ENCODE results near the gene IGSF22.
A peak's percentile ranks its signal among the peaks of the same experiment; 100 is the strongest.

Gene IGSF22

GRCh38 chr11:18745251-18745650 lies 19.3 kb upstream of the IGSF22 start:
- no peak for DNase-seq (ENCODE audit: low read depth in 4 of 4, low spot score in 1 of 4)

- DNase-seq (ENCODE audit: low read depth in 4 of 4, low spot score in 1 of 4), result no peak
Measured at GRCh38 chr11:18743900-18744514, 18.0 kb upstream of the IGSF22 start.

DNA sequence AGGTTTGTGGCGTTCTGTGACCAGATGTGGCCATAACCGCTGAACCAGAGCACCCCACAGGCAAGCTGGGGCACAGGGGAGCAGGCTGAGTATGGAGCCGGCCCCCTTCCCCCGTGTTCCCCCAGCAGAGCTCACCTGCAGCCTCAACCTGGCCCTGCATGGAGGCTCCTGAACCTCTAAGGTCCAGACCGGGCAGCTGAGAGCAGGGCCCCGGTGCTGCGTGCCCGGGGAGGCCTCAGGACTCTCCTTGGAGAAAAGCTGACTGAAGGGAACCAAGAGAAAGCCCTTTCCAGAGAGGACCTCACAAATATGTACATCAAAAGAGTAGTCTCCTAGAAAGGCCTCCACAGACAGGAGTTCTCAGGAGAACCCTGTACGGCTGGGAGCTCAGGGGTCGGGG lies 17.4 kb upstream of the IGSF22 start:
- DNase-seq (ENCODE audit: low read depth in 4 of 4, low spot score in 1 of 4), result no peak

DNA sequence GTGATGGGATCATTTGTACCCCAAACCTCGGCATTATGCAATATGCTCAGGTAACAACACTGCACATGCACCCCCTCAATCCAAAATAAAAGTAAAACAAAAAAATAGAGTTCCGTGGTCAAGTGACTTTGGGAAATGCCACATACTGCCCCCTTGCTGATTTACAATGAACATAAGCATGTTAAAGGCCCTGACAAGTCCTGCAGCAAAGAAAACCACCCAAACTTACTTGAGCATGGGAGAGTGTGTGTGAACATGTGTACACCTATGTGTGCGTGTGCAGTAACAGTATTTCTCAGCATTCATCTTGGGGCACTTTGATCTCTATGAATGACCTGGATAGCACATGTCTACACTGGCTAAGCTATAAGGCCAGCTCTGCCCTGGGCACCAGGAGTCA lies 15.8 kb upstream of the IGSF22 start:
- DNase-seq (ENCODE audit: low read depth in 4 of 4, low spot score in 1 of 4), result no peak

- DNase-seq (ENCODE audit: low read depth in 4 of 4, low spot score in 1 of 4), result no peak
Measured at GRCh38 chr11:18739685-18740084, 13.7 kb upstream of the IGSF22 start.

DNA sequence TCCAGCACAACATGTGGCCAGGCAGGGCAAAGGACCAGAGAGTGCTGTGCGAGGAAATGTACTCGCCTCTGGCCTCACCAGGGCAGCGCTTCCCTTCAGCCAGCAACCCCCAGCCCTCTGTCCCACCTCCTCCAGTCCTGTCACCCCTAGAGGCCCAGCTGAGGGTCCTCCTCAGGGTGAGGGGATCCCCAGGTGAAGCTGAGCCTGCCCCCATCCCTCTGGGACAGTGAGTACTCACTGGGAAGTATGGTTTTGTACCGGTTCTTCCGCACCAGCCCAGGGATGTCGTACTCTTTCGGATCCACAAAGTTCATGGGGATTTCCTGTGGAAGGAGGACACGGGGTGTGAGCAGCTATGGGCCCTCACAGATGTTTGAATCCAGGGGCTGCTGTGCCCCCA lies 11.7 kb upstream of the IGSF22 start:
- no peak for DNase-seq (ENCODE audit: low read depth in 4 of 4, low spot score in 1 of 4)

GRCh38 chr11:18736590-18737148 lies 10.7 kb upstream of the IGSF22 start:
- no peak for DNase-seq (ENCODE audit: low read depth in 4 of 4, low spot score in 1 of 4)

GRCh38 chr11:18733202-18733601 lies 7.2 kb upstream of the IGSF22 start:
- no peak for DNase-seq (ENCODE audit: low read depth in 4 of 4, low spot score in 1 of 4)

GRCh38 chr11:18731949-18732821 lies 6.2 kb upstream of the IGSF22 start:
- peak; percentile 37 to 61 (median 47) for DNase-seq (ENCODE audit: low read depth in 4 of 4, low spot score in 1 of 4)

GRCh38 chr11:18731441-18731840 lies 5.5 kb upstream of the IGSF22 start:
- no peak for DNase-seq (ENCODE audit: low read depth in 4 of 4, low spot score in 1 of 4)

- DNase-seq (ENCODE audit: low read depth in 4 of 4, low spot score in 1 of 4), result no peak
Measured at GRCh38 chr11:18730020-18730419, 4.0 kb upstream of the IGSF22 start.

GRCh38 chr11:18729426-18729825 lies 3.4 kb upstream of the IGSF22 start:
- DNase-seq (ENCODE audit: low read depth in 4 of 4, low spot score in 1 of 4), result no peak

- no peak for DNase-seq (ENCODE audit: low read depth in 4 of 4, low spot score in 1 of 4)
Measured at GRCh38 chr11:18728658-18729057, 2.7 kb upstream of the IGSF22 start.

- peak in 2 of 4 experiments; percentile 24 to 33 for DNase-seq (ENCODE audit: low read depth in 4 of 4, low spot score in 1 of 4)
Measured at GRCh38 chr11:18727479-18728236, 1.7 kb upstream of the IGSF22 start.

- no peak for DNase-seq (ENCODE audit: low read depth in 4 of 4, low spot score in 1 of 4)
Measured at GRCh38 chr11:18723991-18724390, 2.0 kb downstream of the IGSF22 start.

DNA sequence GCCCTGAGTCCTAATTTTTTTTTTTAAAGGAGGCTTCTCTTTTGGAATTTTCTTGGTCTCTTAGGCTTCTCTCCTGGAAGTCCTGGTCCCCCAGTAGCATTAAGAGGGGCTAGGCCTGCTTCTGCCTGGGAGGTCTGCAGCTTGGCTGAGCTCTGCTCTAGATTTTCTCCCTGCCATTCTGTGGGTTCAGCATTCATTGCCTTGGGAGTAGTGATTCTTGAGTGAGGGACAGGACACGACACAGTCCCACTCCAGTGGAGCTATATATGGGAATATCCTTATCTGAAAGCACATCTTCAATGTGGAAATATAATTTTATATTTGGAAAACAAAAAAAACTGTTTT lies 3.7 kb downstream of the IGSF22 start:
- DNase-seq (ENCODE audit: low read depth in 4 of 4, low spot score in 1 of 4), result no peak

- DNase-seq (ENCODE audit: low read depth in 4 of 4, low spot score in 1 of 4), result peak in 2 of 4 experiments; percentile 24 to 32
Measured at GRCh38 chr11:18721561-18722292, 4.3 kb downstream of the IGSF22 start.

GRCh38 chr11:18720808-18721560 lies 5.0 kb downstream of the IGSF22 start:
- DNase-seq (ENCODE audit: low read depth in 4 of 4, low spot score in 1 of 4), result peak; percentile 63 to 74 (median 68)

- DNase-seq (ENCODE audit: low read depth in 4 of 4, low spot score in 1 of 4), result no peak
Measured at GRCh38 chr11:18720091-18720807, 5.7 kb downstream of the IGSF22 start.

GRCh38 chr11:18715476-18715875 lies 10.5 kb downstream of the IGSF22 start:
- no peak for DNase-seq (ENCODE audit: low read depth in 4 of 4, low spot score in 1 of 4)
